Panc1 (cell line): Measurements from ENCODE around the gene MYMK. TPM values are rescaled to one million over a fixed set of nuclear protein-coding genes. Genes with fewer than 3 reads are reported as not detected.

Source experiments
- ATAC-seq: fragments of 200-7000 bp; cut with Tn5 transposase; 2 replicates; pipeline ENCODE4 v1.9.1; 2020; ENCODE audit warnings: mild to moderate bottlenecking, moderate library complexity
- BruUV-seq: library from RNA; stranded (reverse); fragments of 400-500 nt; replicated peaks from 2 replicates; lab custom pipeline; 2021; lab: Mats Ljungman, UMichigan
- CTCF ChIA-PET: fragments of 300-600 bp; sonication (Branson Sonifier 250); formaldehyde crosslinking; loops from one replicate; lab custom pipeline; 2022; ENCODE audit warnings: antibody characterized with exemption; lab: Charles Lee
- POLR2A ChIA-PET: fragments of 300-600 bp; sonication (Branson Sonifier 250); formaldehyde crosslinking; loops from one replicate; lab custom pipeline; 2022; ENCODE audit warnings: antibody characterized with exemption; lab: Charles Lee
- DNase-seq: peaks from one replicate; pipeline ENCODE4 v3.0.0-alpha.2; 2010; ENCODE audit warnings: low read depth, low spot score
- H3K27ac ChIP-seq: 2 replicates; pipeline ENCODE4 v1.5.1; 2011; ENCODE audit warnings: mild to moderate bottlenecking, low read length, inconsistent platforms
- H3K27me3 ChIP-seq: fragments of 200-500 bp; sonication (Bioruptor generic); 2 replicates; pipeline ENCODE4 v1.6.0; 2014; ENCODE audit warnings: low read length, inconsistent platforms; ENCODE audit not compliant: control insufficient read depth, insufficient read depth
- H3K36me3 ChIP-seq: fragments of 200-500 bp; sonication (Bioruptor generic); 2 replicates; pipeline ENCODE4 v1.5.1; 2014; ENCODE audit warnings: inconsistent platforms, mild to moderate bottlenecking, low read length, moderate library complexity; ENCODE audit not compliant: control insufficient read depth, insufficient read depth
- H3K4me1 ChIP-seq: 2 replicates; pipeline ENCODE4 v1.5.1; 2011; ENCODE audit warnings: inconsistent platforms, mild to moderate bottlenecking, low read length, moderate library complexity; ENCODE audit not compliant: control insufficient read depth, insufficient read depth
- H3K4me3 ChIP-seq, 2 experiments: 2 replicates each; pipeline ENCODE4 v1.5.1; 2011 to 2012; ENCODE audit warnings: low read depth in 2 of 2, low read length in 2 of 2, mild to moderate bottlenecking in 2 of 2, inconsistent platforms in 1 of 2, moderate library complexity in 1 of 2
- H3K9me3 ChIP-seq: fragments of 200-500 bp; sonication (Bioruptor generic); 2 replicates; pipeline ENCODE4 v1.5.1; 2014; ENCODE audit warnings: low read depth, mild to moderate bottlenecking, inconsistent platforms, low read length, moderate library complexity; ENCODE audit not compliant: control insufficient read depth, insufficient read depth
- POLR2AphosphoS5 ChIP-seq: IDR thresholded peaks from 2 replicates; pipeline ENCODE4 v1.6.1; 2012; ENCODE audit warnings: mild to moderate bottlenecking, low read depth, low read length, moderate library complexity
- SIN3A ChIP-seq: IDR thresholded peaks from 2 replicates; pipeline ENCODE4 v1.6.1; 2012; ENCODE audit warnings: low read depth, mild to moderate bottlenecking, low read length, moderate library complexity, borderline replicate concordance; ENCODE audit not compliant: insufficient read depth
- TCF7L2 ChIP-seq: IDR thresholded peaks from 2 replicates; pipeline ENCODE4 v1.6.1; 2011; ENCODE audit warnings: mild to moderate bottlenecking, low read depth, low read length, inconsistent platforms
- in situ Hi-C: cut with HindIII; loops from 2 replicates; pipeline ENCODE4 v1.10.0; 2016; ENCODE audit warnings: low sequenced_read_pairs, low pct_unique_long_range_greater_than_20kb
- intact Hi-C: fragments of 100-400 bp; cut with micrococcal nuclease; formaldehyde crosslinking; loops from one replicate; pipeline ENCODE4 v1.10.0; 2022; ENCODE audit not compliant: unreplicated experiment
- total RNA-seq: library from RNA; stranded (reverse); gene quantifications from one replicate; pipeline ENCODE4 v1.2.1, GENCODE V29; 2021; ENCODE audit not compliant: unreplicated experiment
- TF ChIP-seq, protein P1 (sequence below): fragments of 450-650 bp; IDR thresholded peaks from 2 replicates; pipeline ENCODE4 v1.5.1; 2017; ENCODE audit warnings: mild to moderate bottlenecking
- TF ChIP-seq, protein P2 (sequence below), 2 experiments: IDR thresholded peaks; 2 replicates each; pipeline ENCODE4 v1.6.1; 2011 to 2012; ENCODE audit warnings: low read depth in 2 of 2, control low read depth in 1 of 2, low read length in 1 of 2, mild to moderate bottlenecking in 1 of 2, moderate library complexity in 1 of 2; ENCODE audit not compliant: insufficient read depth in 1 of 2

MYMK gene
- total RNA-seq, 1 experiment from 2014 or later: not detected

DNA sequence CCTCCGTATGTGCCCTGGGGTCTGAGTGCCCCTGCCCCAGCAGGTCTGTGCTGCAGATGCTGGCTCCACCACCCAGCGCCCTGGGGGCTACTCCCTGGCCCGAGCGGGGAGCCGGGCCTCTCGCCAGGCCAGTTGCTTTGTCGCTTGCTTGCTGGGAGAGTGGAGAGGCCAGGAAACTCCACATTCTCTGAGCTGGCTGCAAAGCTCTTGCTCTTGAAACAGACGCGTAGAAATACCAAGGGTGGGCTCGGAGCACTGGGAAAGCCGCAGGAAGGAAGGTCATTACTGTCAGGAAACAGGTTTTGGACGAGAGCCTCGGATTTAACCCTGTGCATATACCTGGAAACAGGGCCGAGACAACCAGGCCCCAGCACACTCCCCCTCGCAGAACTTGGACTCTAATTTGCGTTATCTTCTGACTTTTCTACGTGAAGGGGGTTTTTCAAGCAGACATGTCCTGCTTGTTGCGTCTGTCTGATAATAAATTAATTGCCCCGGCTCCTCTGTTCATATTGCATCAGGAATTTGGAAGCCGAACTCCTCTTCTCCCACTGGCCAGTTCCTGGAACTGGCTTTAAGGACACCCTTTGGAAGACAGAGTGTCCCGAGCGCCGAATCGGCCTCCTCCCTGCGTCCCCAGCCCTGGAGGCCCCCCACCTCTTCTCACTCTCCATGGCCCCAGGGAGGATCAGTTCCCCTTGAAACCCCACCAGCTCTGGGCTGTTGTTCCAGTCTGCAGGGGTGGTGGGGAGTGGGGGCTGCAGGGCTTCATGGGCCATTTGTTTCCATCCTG, 20.9 kb upstream of the MYMK start:
- no peak overlapping the region for H3K4me3 ChIP-seq
- no peaks in the 10 kb centered on the region for H3K36me3 ChIP-seq
- H3K9me3 ChIP-seq: no peaks in the 10 kb centered on the region
- in situ Hi-C loops: no loop called here
- TF ChIP-seq, protein P1, sequence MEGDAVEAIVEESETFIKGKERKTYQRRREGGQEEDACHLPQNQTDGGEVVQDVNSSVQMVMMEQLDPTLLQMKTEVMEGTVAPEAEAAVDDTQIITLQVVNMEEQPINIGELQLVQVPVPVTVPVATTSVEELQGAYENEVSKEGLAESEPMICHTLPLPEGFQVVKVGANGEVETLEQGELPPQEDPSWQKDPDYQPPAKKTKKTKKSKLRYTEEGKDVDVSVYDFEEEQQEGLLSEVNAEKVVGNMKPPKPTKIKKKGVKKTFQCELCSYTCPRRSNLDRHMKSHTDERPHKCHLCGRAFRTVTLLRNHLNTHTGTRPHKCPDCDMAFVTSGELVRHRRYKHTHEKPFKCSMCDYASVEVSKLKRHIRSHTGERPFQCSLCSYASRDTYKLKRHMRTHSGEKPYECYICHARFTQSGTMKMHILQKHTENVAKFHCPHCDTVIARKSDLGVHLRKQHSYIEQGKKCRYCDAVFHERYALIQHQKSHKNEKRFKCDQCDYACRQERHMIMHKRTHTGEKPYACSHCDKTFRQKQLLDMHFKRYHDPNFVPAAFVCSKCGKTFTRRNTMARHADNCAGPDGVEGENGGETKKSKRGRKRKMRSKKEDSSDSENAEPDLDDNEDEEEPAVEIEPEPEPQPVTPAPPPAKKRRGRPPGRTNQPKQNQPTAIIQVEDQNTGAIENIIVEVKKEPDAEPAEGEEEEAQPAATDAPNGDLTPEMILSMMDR: no peak
- TF ChIP-seq SIN3A: no peak
- no peak for TF ChIP-seq POLR2AphosphoS5
- TF ChIP-seq, protein P2, sequence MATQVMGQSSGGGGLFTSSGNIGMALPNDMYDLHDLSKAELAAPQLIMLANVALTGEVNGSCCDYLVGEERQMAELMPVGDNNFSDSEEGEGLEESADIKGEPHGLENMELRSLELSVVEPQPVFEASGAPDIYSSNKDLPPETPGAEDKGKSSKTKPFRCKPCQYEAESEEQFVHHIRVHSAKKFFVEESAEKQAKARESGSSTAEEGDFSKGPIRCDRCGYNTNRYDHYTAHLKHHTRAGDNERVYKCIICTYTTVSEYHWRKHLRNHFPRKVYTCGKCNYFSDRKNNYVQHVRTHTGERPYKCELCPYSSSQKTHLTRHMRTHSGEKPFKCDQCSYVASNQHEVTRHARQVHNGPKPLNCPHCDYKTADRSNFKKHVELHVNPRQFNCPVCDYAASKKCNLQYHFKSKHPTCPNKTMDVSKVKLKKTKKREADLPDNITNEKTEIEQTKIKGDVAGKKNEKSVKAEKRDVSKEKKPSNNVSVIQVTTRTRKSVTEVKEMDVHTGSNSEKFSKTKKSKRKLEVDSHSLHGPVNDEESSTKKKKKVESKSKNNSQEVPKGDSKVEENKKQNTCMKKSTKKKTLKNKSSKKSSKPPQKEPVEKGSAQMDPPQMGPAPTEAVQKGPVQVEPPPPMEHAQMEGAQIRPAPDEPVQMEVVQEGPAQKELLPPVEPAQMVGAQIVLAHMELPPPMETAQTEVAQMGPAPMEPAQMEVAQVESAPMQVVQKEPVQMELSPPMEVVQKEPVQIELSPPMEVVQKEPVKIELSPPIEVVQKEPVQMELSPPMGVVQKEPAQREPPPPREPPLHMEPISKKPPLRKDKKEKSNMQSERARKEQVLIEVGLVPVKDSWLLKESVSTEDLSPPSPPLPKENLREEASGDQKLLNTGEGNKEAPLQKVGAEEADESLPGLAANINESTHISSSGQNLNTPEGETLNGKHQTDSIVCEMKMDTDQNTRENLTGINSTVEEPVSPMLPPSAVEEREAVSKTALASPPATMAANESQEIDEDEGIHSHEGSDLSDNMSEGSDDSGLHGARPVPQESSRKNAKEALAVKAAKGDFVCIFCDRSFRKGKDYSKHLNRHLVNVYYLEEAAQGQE (IDR thresholded peaks at IDR 0.05; ENCODE audit: insufficient read depth in 1 of 2, low read depth in 2 of 2, low read length in 1 of 2): no peak
- TF ChIP-seq TCF7L2: no peak
- H3K4me1 ChIP-seq: no peaks in the 10 kb centered on the region
- no TSS peak for BruUV-seq
- H3K27ac ChIP-seq: no peak overlapping the region
- POLR2A ChIA-PET: no interaction called here
- DNase-seq (no peak), ATAC-seq (no peak)
- intact Hi-C loops: no loop called here
- no peaks in the 10 kb centered on the region for H3K27me3 ChIP-seq
- CTCF ChIA-PET: no interaction called here

DNA sequence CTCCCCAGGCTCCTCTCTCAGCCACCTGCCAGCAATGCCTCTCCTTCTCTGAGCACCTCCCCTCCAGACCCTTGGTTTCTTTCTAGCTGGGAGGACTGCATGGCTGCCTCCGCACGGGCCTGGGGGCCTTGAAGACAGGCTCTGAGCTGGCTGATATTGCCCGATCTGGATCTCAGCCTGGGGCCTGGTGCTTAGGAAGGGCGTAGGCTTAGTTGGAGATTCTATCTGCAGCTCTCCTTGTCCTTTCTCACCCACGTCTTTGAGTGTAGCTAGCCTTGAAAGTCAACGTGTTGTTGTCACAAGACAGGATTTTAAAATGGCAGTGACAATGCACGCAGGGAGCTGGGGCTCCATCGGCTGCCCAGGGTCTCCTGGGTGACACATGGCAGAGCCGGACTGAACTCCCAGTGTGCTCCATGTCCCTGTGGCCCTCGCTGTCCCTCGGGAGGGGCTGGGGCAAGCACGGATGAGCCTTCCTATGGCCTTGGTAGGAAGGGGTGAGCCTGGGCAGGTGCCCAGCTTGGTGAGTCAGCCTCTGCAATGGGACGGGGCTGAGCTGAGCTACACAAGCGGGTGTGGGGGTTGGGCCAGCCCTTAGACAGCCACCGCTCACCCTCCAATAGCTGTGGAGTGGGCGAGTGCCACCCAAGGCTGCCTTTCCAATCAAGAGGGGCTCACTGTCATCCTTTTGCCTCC, 19.2 kb upstream of the MYMK start:
- in situ Hi-C loops: no loop called here
- Histone ChIP-seq H3K9me3 (no peaks in the 10 kb centered on the region), H3K27ac (no peak overlapping the region), H3K36me3 (no peaks in the 10 kb centered on the region), H3K27me3 (no peaks in the 10 kb centered on the region), H3K4me1 (no peaks in the 10 kb centered on the region), H3K4me3 (no peak overlapping the region)
- POLR2A ChIA-PET: no interaction called here
- TF ChIP-seq POLR2AphosphoS5 (no peak), TCF7L2 (no peak), SIN3A (no peak)
- TF ChIP-seq, protein P1: no peak
- TF ChIP-seq, protein P2 (IDR thresholded peaks at IDR 0.05; ENCODE audit: insufficient read depth in 1 of 2, low read depth in 2 of 2, low read length in 1 of 2): no peak
- intact Hi-C loops: no loop called here
- DNase-seq (no peak), ATAC-seq (no peak)
- CTCF ChIA-PET: interaction anchor here (1.0 kb wide), 1 partner anchor 57 kb away, joined by 3 read pairs; no protein-coding TSS in a partner anchor
- no TSS peak for BruUV-seq
